Gastrocnemius medialis (tissue), 4 donors: Measurements from ENCODE around the gene ZCCHC12. TPM values are rescaled to one million over a fixed set of nuclear protein-coding genes. Genes with fewer than 3 reads are reported as not detected.

Source experiments
- ATAC-seq, 2 donors: fragments of 150-250 bp; one replicate each; pipeline ENCODE4 v1.9.1; 2016
- DNase-seq, 2 donors: peaks; one replicate each; pipeline ENCODE4 v3.0.0-alpha.2; 2019
- H3K27ac ChIP-seq, 4 donors: fragments of 200-600 bp; sonication (generic); 1 replicate in 1 of 4; 2 replicates in 3 of 4; pipeline ENCODE4 v1.5.1; 2016 to 2018; ENCODE audit warnings: mild to moderate bottlenecking in 2 of 4, moderate library complexity in 1 of 4
- H3K27me3 ChIP-seq, 3 donors: fragments of 200-600 bp; sonication (generic) in 2 of 3; 1 replicate in 1 of 3; 2 replicates in 2 of 3; pipeline versions ENCODE4 v1.5.1 to v1.6.0; 2016 to 2019; ENCODE audit warnings: mild to moderate bottlenecking in 1 of 3, moderate library complexity in 1 of 3
- H3K36me3 ChIP-seq, 2 donors: fragments of 200-600 bp; sonication (generic) in 1 of 2; one replicate each; pipeline ENCODE4 v1.5.1; 2017 to 2018
- H3K4me1 ChIP-seq, 2 donors: fragments of 200-600 bp; sonication (generic) in 1 of 2; one replicate each; pipeline ENCODE4 v1.5.1; 2016 to 2017; ENCODE audit warnings: mild to moderate bottlenecking in 2 of 2
- H3K4me3 ChIP-seq, 4 donors: fragments of 200-600 bp; sonication (generic) in 3 of 4; 1 replicate in 1 of 4; 2 replicates in 3 of 4; pipeline ENCODE4 v1.5.1; 2016 to 2019; ENCODE audit warnings: mild to moderate bottlenecking in 2 of 4
- H3K9me3 ChIP-seq, 3 donors: fragments of 200-600 bp; sonication (generic) in 2 of 3; 1 replicate in 1 of 3; 2 replicates in 2 of 3; pipeline ENCODE4 v1.5.1; 2016 to 2019
- POLR2A ChIP-seq, 2 donors: fragments of 450-650 bp; IDR thresholded peaks; one replicate each; pipeline ENCODE4 v1.6.1; 2017; ENCODE audit warnings: antibody characterized with exemption in 2 of 2, mild to moderate bottlenecking in 2 of 2, moderate library complexity in 2 of 2
- in situ Hi-C, 4 donors: fragments of 200-750 bp; cut with MboI; loops; one replicate each; pipeline versions ENCODE4 v1.15.0 to v1.8.0; 2017; ENCODE audit warnings: low sequenced_read_pairs in 4 of 4
- intact Hi-C: fragments of 100-400 bp; cut with DNase I; formaldehyde crosslinking; loops from one replicate; pipeline ENCODE4 v1.15.1; 2023; ENCODE audit warnings: low total_unique reads
- total RNA-seq, 4 donors: library from RNA; depleted of rRNA; stranded (reverse); fragments of >200 nt; gene quantifications; one replicate each; pipeline versions ENCODE4 v1.1.0 to v1.2.3, GENCODE V29; 2016
- TF ChIP-seq, protein P1 (sequence below), 5 experiments: fragments of 450-650 bp in 3 of 5; fragments of 200-600 bp in 2 of 5; sonication (generic) in 2 of 5; IDR thresholded peaks in 4 of 5; conservative IDR thresholded peaks in 1 of 5; 1 replicate in 4 of 5; 2 replicates in 1 of 5; pipeline ENCODE4 v1.5.1; 2016 to 2019; ENCODE audit warnings: antibody characterized with exemption in 5 of 5, mild to moderate bottlenecking in 3 of 5, moderate library complexity in 3 of 5

Gene ZCCHC12
- total RNA-seq, 4 donors from 2014 or later, result not detected

DNA sequence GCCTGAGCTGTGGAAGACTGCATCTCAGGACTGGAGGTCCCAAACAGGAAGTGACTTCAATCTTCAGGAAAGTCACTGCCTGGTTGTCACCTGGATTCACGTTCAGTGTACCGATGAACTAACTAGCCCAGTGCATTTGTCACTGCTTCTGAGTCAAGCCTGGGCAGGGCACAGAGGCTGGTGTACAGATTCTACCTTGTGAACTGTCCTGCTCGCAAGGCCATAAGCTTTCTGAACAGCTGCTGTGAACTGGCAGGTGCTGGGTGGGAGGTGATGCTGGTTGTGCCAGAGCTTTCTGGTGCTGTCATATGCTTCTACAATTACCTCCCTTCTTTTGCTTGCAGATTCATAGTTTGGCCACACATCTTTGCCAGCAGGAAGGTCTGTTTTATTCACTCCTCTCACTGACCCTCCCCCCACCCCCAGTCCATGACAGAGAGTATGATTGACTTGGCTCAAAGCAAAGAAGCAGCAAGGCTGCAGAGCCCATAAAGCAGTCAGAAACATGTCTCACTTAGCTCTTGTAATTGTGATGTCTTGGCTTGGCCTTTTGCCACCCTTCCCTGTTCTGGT is 40.5 kb downstream of the ZCCHC12 start:
- no peaks in the 10 kb centered on the region for H3K9me3 ChIP-seq
- ATAC-seq, result peak in 1 of 2 donors; percentile 93
- H3K27ac ChIP-seq, result peak overlapping the region in 3 of 4 donors; percentile 69 to 80 (median 74)
- intact Hi-C loops (no loop called here), in situ Hi-C loops (loop anchor here in 1 of 4 donors (25.0 kb wide), 1 partner anchor 123 kb away; no protein-coding TSS in a partner anchor)
- peaks cover 0 to 10% of the 10 kb centered on the region in 2 donors for H3K4me1 ChIP-seq
- no peaks in the 10 kb centered on the region for H3K27me3 ChIP-seq
- peak; percentile 19 to 54 for DNase-seq
- TF ChIP-seq, protein P1, sequence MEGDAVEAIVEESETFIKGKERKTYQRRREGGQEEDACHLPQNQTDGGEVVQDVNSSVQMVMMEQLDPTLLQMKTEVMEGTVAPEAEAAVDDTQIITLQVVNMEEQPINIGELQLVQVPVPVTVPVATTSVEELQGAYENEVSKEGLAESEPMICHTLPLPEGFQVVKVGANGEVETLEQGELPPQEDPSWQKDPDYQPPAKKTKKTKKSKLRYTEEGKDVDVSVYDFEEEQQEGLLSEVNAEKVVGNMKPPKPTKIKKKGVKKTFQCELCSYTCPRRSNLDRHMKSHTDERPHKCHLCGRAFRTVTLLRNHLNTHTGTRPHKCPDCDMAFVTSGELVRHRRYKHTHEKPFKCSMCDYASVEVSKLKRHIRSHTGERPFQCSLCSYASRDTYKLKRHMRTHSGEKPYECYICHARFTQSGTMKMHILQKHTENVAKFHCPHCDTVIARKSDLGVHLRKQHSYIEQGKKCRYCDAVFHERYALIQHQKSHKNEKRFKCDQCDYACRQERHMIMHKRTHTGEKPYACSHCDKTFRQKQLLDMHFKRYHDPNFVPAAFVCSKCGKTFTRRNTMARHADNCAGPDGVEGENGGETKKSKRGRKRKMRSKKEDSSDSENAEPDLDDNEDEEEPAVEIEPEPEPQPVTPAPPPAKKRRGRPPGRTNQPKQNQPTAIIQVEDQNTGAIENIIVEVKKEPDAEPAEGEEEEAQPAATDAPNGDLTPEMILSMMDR (IDR thresholded peaks at IDR 0.05 in 4 of 5, conservative IDR thresholded peaks at IDR 0.05 in 1 of 5), result no peak
- no peak for TF ChIP-seq POLR2A (IDR thresholded peaks at IDR 0.05)
- H3K36me3 ChIP-seq, result no peaks in the 10 kb centered on the region
- H3K4me3 ChIP-seq, result no peak overlapping the region

DNA sequence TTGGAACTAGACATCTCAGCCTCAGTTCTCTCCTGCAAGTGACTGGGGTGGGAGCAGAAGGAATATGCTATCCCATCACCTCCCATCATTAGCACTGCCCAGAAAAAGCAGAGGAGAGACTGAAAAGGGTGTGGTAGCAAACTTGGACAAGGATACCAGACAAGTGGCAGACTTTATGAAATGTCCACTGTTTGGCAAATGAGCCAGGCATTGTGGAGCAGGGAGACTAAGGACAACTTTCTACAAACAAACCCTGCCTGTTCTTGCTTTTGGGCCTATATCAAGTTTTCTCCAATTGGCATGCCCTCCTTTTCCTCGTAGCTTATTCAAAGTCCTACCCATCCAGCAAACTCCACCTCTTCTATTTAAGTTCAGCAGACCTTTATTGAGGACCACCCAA is 41.6 kb downstream of the ZCCHC12 start:
- intact Hi-C loops, result no loop called here
- no peak for ATAC-seq
- Histone ChIP-seq H3K27me3 (no peaks in the 10 kb centered on the region), H3K27ac (peak overlapping the region in 3 of 4 donors; percentile 69 to 80 (median 74)), H3K4me3 (no peak overlapping the region), H3K4me1 (peaks cover 0 to 10% of the 10 kb centered on the region in 2 donors), H3K36me3 (no peaks in the 10 kb centered on the region), H3K9me3 (no peaks in the 10 kb centered on the region)
- in situ Hi-C loops, result loop anchor here in 1 of 4 donors (25.0 kb wide), 1 partner anchor 122 kb away; no protein-coding TSS in a partner anchor
- TF ChIP-seq POLR2A (IDR thresholded peaks at IDR 0.05), result no peak
- TF ChIP-seq, protein P1 (IDR thresholded peaks at IDR 0.05 in 4 of 5, conservative IDR thresholded peaks at IDR 0.05 in 1 of 5), result no peak
- no peak for DNase-seq

DNA sequence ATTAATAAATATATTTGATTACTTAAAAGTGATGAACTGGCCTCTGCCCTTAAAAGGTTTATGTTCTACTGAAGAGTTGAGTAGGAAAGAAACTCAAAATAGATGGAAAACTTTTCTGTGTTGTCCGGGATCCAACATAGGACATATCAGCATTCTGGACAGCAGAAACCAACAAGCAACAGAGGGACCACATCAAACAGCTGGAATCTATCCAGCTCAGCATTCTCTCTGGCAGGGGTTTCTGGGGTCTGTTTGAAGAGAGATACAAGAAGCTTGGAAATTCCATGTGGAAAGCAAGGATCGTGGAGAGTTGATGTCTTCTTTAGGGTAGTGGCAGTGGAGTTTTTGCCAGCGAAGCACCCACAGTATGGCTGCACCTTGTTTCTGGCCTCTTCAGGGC is 43.6 kb downstream of the ZCCHC12 start:
- Histone ChIP-seq H3K27ac (no peak overlapping the region), H3K36me3 (no peaks in the 10 kb centered on the region), H3K4me3 (no peak overlapping the region), H3K9me3 (no peaks in the 10 kb centered on the region), H3K27me3 (no peaks in the 10 kb centered on the region), H3K4me1 (peaks cover 2 to 15% of the 10 kb centered on the region in 2 donors)
- ATAC-seq (no peak), DNase-seq (no peak)
- TF ChIP-seq, protein P1 (IDR thresholded peaks at IDR 0.05 in 4 of 5, conservative IDR thresholded peaks at IDR 0.05 in 1 of 5), result no peak
- TF ChIP-seq POLR2A (IDR thresholded peaks at IDR 0.05), result no peak
- in situ Hi-C loops, result loop anchor here in 1 of 4 donors (25.0 kb wide), 1 partner anchor 120 kb away; no protein-coding TSS in a partner anchor
- intact Hi-C loops, result no loop called here

DNA sequence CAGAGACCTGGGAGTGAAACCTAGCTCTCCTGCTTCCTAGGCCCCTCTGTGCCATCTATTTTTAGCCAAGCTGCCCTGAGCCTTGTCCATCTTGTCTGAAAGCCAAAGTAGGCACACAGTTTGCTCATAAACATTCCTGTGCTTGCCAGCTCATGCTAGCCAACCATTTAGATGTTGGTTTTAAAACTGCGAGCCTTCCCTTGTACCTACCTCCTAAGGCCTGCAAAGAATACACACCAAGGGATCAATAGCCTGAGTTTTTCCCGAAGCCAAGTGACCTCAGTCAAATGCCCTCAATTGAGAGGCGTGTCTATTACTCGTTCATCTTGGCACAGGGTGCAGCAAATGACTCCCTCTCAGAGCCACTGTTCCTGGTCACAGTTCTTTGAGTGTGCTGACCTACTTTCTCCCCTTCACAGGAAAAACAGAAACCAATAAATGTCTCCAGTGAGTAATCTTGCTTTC is 48.5 kb downstream of the ZCCHC12 start:
- DNase-seq (peak; percentile 32 to 59), ATAC-seq (peak; percentile 97 to 98)
- intact Hi-C loops, result loop anchor here (2.0 kb wide), 1 partner anchor 103 kb away; the partner anchor contains the start of gene LONRF3
- Histone ChIP-seq H3K36me3 (no peaks in the 10 kb centered on the region), H3K9me3 (no peaks in the 10 kb centered on the region), H3K27ac (peak overlapping the region; percentile 81 to 89 (median 89)), H3K4me3 (peak overlapping the region in 1 of 4 donors; percentile 2), H3K27me3 (no peaks in the 10 kb centered on the region), H3K4me1 (peaks cover 9 to 12% of the 10 kb centered on the region in 2 donors)
- TF ChIP-seq, protein P1 (IDR thresholded peaks at IDR 0.05 in 4 of 5, conservative IDR thresholded peaks at IDR 0.05 in 1 of 5), result no peak
- TF ChIP-seq POLR2A (IDR thresholded peaks at IDR 0.05), result no peak
- in situ Hi-C loops, result loop anchor here in 2 of 4 donors (10.0 to 25.0 kb wide), 2 partner anchors 103 to 115 kb away; partner anchors contain the start of gene LONRF3 (in 1 of the 2)

Other genes with a start within 250 kb of the ZCCHC12 start
- gene IL13RA1, start 96.2 kb upstream of the ZCCHC12 start, total RNA-seq, result 10 to 100 TPM; 20.8 to 25.0 (median 22.9) TPM
- gene LONRF3, start 150.8 kb downstream of the ZCCHC12 start, total RNA-seq, result 10 to 100 TPM; 15.7 to 73.3 (median 42.3) TPM
- not detected for gene CT47C1, start 249.2 kb downstream of the ZCCHC12 start, total RNA-seq